Sigmoid colon (tissue), 7 donors: ENCODE measurements around the gene CDK18. TPM values are rescaled to one million over a fixed set of nuclear protein-coding genes. Genes with fewer than 3 reads are reported as not detected.

Experiments used
- DNase-seq: peaks from one replicate; pipeline ENCODE4 v3.0.0-alpha.2; 2019
- H3K27ac ChIP-seq, 4 donors: fragments of 200-600 bp; sonication (generic); one replicate each; pipeline ENCODE4 v1.5.1; 2016 to 2019; ENCODE audit warnings: mild to moderate bottlenecking in 1 of 4
- H3K27me3 ChIP-seq, 3 donors: fragments of 200-600 bp; sonication (generic); one replicate each; pipeline ENCODE4 v1.5.1; 2019; ENCODE audit warnings: mild to moderate bottlenecking in 1 of 3
- H3K36me3 ChIP-seq, 4 donors: fragments of 200-600 bp; sonication (generic); one replicate each; pipeline ENCODE4 v1.5.1; 2016 to 2019
- H3K4me1 ChIP-seq, 4 donors: fragments of 200-600 bp; sonication (generic); one replicate each; pipeline ENCODE4 v1.5.1; 2017 to 2019
- H3K4me3 ChIP-seq, 4 donors: fragments of 200-600 bp; sonication (generic); one replicate each; pipeline ENCODE4 v1.5.1; 2017 to 2019; ENCODE audit warnings: mild to moderate bottlenecking in 2 of 4, moderate library complexity in 1 of 4
- H3K9me3 ChIP-seq, 4 donors: fragments of 200-600 bp in 3 of 4; sonication (generic) in 3 of 4; one replicate each; pipeline versions ENCODE4 v1.5.1 to v1.6.1; 2013 to 2019
- EP300 ChIP-seq, 4 donors: sonication (generic); formaldehyde crosslinking; IDR thresholded peaks; one replicate each; pipeline ENCODE4 v1.6.1; 2017; ENCODE audit warnings: antibody characterized with exemption in 4 of 4
- POLR2A ChIP-seq, 2 donors: fragments of 450-650 bp; IDR thresholded peaks; one replicate each; pipeline ENCODE4 v1.6.1; 2016; ENCODE audit warnings: antibody characterized with exemption in 2 of 2, mild to moderate bottlenecking in 2 of 2, moderate library complexity in 2 of 2
- POLR2AphosphoS5 ChIP-seq, 4 donors: sonication (generic); formaldehyde crosslinking; IDR thresholded peaks; one replicate each; pipeline ENCODE4 v1.6.1; 2017; ENCODE audit warnings: antibody characterized with exemption in 4 of 4
- WGBS, 2 donors: extraction: QIAGEN DNeasy Blood & Tissue Kit; methylation state at CpG; one replicate each; pipeline ENCODE4 v1.1.7; 2013; 5-methylcytosine and 5-hydroxymethylcytosine counted together
- intact Hi-C: fragments of 100-400 bp; cut with DNase I; formaldehyde crosslinking; loops from one replicate; pipeline ENCODE4 v1.15.1; 2023
- polyA plus RNA-seq, 3 donors: library from polyadenylated mRNA; stranded (reverse); fragments of 200-250 nt; gene quantifications; one replicate each; pipeline ENCODE4 v1.2.3, GENCODE V29; 2013
- total RNA-seq, 4 donors: library from RNA; depleted of rRNA; stranded (reverse); fragments of >200 nt; gene quantifications; one replicate each; pipeline ENCODE4 v1.1.0, GENCODE V29; 2016
- TF ChIP-seq, protein P1 (sequence below), 4 experiments: fragments of 450-650 bp in 3 of 4; fragments of 200-600 bp in 1 of 4; IDR thresholded peaks; one replicate each; pipeline ENCODE4 v1.5.1; 2016 to 2019; ENCODE audit warnings: antibody characterized with exemption in 4 of 4, mild to moderate bottlenecking in 3 of 4, moderate library complexity in 2 of 4
- donor health status: healthy with polysubstance abuse.
- donor health status: Bipolar disorder and iron deficiency.
- donor health status: healthy.

The CDK18 gene
- total and polyA plus RNA-seq, 7 donors, result 6.7 to 26.8 (median 13.0) TPM

DNA sequence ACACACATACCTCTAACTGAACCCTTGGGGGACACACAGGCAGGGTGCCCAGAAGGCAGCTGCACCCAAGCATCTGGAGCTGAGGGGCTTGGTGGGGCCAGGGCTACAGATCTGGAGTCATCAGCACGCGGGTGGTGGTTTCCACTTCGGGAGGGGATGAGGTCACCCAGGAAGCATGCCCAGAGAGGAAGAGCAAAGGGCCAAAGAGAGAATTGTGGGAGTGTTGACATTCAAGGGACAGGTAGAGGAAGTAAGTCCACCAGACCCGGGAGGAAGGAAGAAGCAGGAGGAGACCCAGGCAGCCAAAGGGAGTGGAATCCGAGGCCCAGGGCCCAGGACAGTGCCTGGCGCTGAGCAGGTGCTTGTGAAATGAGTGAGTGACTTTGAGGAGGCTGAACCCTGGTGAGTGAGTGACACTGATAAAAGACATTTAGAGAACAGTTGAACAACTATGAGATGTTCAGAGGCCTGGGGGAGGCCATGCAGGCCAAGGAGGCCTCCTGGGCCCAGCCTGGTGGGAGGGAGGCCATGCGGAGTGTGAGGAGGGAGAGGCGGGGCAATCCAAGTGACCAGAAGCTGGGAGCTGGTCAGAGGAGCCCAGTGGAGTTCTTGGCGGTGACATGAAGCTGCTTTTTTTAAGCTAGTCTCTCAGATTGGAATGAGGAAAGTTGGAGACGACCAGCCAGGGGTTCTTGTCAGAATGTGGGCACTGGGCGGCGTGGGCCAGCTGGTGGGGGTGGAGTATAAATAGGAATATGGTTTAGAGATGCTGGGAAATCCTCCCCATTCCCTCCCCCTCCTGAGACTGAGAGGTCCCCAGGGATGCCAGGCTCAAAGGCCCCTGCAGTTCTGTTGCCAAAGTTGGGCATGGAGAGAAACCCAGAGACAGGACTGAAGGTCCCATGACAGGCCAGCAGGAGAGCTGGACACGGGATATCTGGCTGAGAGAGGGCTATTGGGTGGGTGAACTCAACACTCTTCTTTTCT lies 7.9 kb downstream of the CDK18 start:
- H3K4me3 ChIP-seq, result no peak overlapping the region
- intact Hi-C loops, result no loop called here
- peaks cover 0 to 41% (median 28%) of the 10 kb centered on the region in 4 donors for H3K4me1 ChIP-seq
- no peaks in the 10 kb centered on the region for H3K27me3 ChIP-seq
- H3K27ac ChIP-seq, result peak overlapping the region; percentile 40 to 52 (median 49)
- H3K36me3 ChIP-seq, result no peaks in the 10 kb centered on the region
- no peak for TF ChIP-seq POLR2A (IDR thresholded peaks at IDR 0.05)
- TF ChIP-seq, protein P1, sequence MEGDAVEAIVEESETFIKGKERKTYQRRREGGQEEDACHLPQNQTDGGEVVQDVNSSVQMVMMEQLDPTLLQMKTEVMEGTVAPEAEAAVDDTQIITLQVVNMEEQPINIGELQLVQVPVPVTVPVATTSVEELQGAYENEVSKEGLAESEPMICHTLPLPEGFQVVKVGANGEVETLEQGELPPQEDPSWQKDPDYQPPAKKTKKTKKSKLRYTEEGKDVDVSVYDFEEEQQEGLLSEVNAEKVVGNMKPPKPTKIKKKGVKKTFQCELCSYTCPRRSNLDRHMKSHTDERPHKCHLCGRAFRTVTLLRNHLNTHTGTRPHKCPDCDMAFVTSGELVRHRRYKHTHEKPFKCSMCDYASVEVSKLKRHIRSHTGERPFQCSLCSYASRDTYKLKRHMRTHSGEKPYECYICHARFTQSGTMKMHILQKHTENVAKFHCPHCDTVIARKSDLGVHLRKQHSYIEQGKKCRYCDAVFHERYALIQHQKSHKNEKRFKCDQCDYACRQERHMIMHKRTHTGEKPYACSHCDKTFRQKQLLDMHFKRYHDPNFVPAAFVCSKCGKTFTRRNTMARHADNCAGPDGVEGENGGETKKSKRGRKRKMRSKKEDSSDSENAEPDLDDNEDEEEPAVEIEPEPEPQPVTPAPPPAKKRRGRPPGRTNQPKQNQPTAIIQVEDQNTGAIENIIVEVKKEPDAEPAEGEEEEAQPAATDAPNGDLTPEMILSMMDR (IDR thresholded peaks at IDR 0.05), result no peak
- TF ChIP-seq EP300 (IDR thresholded peaks at IDR 0.05), result no peak
- no peak for TF ChIP-seq POLR2AphosphoS5 (IDR thresholded peaks at IDR 0.05)
- no peaks in the 10 kb centered on the region for H3K9me3 ChIP-seq
- DNase-seq, result no peak
- 60 to 68% methylated on average over 13 of the region's 13 CpGs for WGBS, 2 donors

DNA sequence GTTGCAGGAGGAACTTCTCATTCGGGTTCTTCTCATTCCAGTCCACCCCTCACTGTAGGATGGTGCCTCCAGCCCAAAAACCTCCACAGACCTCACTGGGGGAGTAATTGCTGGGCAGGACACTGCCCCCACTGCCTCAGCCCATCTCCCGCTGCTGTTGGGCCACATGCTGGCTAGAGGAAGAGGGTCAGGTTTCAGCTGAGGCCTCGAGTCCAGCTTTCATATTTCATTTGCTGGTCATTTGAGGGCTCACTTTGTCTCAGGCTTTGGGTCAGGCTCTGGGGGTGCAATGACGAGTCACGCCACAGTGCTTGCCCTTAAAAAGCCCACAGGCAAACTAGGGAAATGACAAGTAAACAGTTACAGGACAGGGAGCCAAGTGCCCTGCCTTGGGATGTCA lies 9.3 kb downstream of the CDK18 start:
- intact Hi-C loops, result no loop called here
- TF ChIP-seq, protein P1 (IDR thresholded peaks at IDR 0.05), result no peak
- TF ChIP-seq EP300 (IDR thresholded peaks at IDR 0.05), result no peak
- TF ChIP-seq POLR2A (IDR thresholded peaks at IDR 0.05), result no peak
- TF ChIP-seq POLR2AphosphoS5 (IDR thresholded peaks at IDR 0.05), result no peak
- Histone ChIP-seq H3K9me3 (no peaks in the 10 kb centered on the region), H3K4me1 (peaks cover 0 to 56% (median 42%) of the 10 kb centered on the region in 4 donors), H3K36me3 (no peaks in the 10 kb centered on the region), H3K27me3 (no peaks in the 10 kb centered on the region), H3K4me3 (no peak overlapping the region), H3K27ac (peak overlapping the region in 2 of 4 donors; percentile 2 to 31)
- no peak for DNase-seq
- 85 to 86% methylated on average over 5 of the region's 5 CpGs for WGBS, 2 donors

DNA sequence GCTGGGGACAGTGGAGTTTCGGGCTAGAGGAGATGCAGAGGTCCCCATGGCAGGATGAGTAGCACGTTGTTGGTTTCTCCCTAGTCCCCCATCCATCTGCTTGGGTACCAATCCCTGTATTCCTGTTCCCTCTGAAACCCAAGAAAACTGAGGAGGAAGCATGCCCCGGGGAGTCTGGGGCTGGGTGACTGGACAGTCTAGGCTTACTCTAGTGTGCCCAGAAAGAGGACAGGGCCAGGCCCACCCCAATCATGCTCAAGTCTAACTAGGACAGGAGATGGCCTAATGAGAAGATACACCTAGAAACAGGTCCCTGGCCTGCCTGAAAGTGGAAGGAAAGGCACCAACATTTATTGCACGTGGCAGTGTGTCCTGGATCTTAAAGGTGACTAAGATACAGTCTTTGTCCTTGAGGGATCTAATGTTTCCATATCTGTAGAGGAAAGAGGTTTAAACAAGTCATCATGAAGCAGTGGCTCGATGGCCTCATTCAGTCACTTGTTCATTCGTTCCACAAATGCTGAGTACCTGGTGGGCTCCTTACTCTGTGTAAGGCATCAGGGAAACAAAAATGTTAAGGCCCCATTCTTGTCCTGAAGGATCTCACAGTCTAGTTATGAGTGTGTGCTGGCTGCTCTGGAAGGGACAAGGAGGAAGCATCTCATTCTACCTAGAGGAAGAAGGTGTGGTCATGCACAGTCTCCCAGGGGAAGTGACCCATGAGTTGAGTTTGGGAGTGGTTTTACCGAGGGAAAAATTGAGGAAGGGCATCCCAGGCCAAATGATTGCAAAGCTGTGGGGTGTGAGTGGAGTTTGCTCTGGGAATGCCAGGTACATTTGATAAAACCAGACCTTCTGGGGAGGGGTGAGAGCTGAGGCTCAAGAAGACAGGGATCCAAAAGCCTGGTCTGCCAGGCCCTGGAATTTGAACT lies 10.0 kb downstream of the CDK18 start:
- TF ChIP-seq, protein P1 (IDR thresholded peaks at IDR 0.05), result no peak
- no peak for TF ChIP-seq EP300 (IDR thresholded peaks at IDR 0.05)
- TF ChIP-seq POLR2AphosphoS5 (IDR thresholded peaks at IDR 0.05), result no peak
- no peak for TF ChIP-seq POLR2A (IDR thresholded peaks at IDR 0.05)
- peaks cover 2 to 63% (median 49%) of the 10 kb centered on the region in 4 donors for H3K4me1 ChIP-seq

DNA sequence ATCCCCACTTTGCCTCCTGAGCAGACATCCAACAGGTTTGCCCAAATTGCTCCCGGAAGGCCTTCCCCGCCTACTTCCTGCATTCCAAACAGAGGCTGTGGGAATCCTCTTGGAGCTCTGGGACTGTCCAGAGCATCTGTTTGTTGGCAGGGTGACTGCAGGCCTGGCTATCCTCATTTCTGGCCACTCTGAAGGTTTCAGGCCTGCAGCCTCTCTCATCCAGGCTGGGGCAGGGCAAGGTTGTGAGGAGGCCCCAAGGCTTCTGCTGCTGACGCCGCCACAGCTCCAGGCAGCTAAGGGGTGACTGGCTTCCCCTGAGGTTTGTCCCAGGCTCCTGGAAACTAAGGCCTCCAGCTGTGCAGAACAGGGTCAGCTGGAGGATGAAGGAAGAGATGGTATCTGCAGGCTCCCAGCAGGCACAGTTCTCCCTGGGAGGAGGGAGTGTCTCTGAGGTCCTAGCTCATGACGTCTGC lies 11.3 kb downstream of the CDK18 start:
- Histone ChIP-seq H3K4me1 (peaks cover 3 to 71% (median 60%) of the 10 kb centered on the region in 4 donors), H3K27ac (peak overlapping the region; percentile 52 to 80 (median 79)), H3K36me3 (no peaks in the 10 kb centered on the region), H3K4me3 (no peak overlapping the region), H3K27me3 (no peaks in the 10 kb centered on the region), H3K9me3 (no peaks in the 10 kb centered on the region)
- intact Hi-C loops, result no loop called here
- TF ChIP-seq EP300 (IDR thresholded peaks at IDR 0.05) (peak in 1 of 4 donors; percentile 48), POLR2A (IDR thresholded peaks at IDR 0.05) (no peak), POLR2AphosphoS5 (IDR thresholded peaks at IDR 0.05) (peak; percentile 34 to 92 (median 76))
- TF ChIP-seq, protein P1 (IDR thresholded peaks at IDR 0.05), result no peak
- WGBS, 2 donors, result 70 to 77% methylated on average over 5 of the region's 5 CpGs
- peak; percentile 91 for DNase-seq

More for the DNA sequence above, 10.0 kb downstream of the CDK18 start:
- Histone ChIP-seq H3K27ac (peak overlapping the region in 2 of 4 donors; percentile 80), H3K27me3 (no peaks in the 10 kb centered on the region), H3K36me3 (no peaks in the 10 kb centered on the region), H3K9me3 (no peaks in the 10 kb centered on the region), H3K4me3 (no peak overlapping the region)
- no peak for DNase-seq
- 82% methylated on average over 7 of the region's 7 CpGs for WGBS, 2 donors
- intact Hi-C loops, result no loop called here
